22Rv1 (cell line): ENCODE data around the gene IL1B.

Experiments
- ZFX ChIP-seq: fragments of 450-650 bp; IDR thresholded peaks from 2 replicates; pipeline ENCODE4 v1.6.1; 2017; ENCODE audit warnings: antibody characterized with exemption, borderline replicate concordance
- TF ChIP-seq, protein P1 (sequence below): fragments of 450-650 bp; IDR thresholded peaks from 2 replicates; pipeline ENCODE4 v1.5.1; 2017; ENCODE audit warnings: mild to moderate bottlenecking

DNA sequence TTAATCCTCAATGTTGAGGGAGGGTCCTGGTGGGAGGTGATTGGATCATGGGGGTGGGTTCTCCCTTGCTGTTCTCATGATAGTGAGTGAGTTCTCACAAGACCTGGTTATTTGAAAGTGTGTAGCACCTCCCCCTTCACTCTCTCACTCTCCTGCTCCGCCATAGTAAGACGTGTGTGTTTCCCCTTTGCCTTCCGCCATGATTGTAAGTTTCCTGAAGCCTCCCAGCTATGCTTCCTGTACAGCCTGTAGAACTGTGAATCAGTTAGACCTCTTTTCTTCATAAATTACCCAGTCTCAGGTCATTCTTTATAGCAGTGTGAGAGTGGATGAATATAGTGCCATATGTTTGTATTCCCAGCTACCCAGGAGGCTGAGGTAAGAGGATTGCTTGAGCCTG is 9.6 kb downstream of the IL1B start:
- TF ChIP-seq, protein P1, sequence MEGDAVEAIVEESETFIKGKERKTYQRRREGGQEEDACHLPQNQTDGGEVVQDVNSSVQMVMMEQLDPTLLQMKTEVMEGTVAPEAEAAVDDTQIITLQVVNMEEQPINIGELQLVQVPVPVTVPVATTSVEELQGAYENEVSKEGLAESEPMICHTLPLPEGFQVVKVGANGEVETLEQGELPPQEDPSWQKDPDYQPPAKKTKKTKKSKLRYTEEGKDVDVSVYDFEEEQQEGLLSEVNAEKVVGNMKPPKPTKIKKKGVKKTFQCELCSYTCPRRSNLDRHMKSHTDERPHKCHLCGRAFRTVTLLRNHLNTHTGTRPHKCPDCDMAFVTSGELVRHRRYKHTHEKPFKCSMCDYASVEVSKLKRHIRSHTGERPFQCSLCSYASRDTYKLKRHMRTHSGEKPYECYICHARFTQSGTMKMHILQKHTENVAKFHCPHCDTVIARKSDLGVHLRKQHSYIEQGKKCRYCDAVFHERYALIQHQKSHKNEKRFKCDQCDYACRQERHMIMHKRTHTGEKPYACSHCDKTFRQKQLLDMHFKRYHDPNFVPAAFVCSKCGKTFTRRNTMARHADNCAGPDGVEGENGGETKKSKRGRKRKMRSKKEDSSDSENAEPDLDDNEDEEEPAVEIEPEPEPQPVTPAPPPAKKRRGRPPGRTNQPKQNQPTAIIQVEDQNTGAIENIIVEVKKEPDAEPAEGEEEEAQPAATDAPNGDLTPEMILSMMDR = no peak
- TF ChIP-seq ZFX = no peak
